Fibroblast of mammary gland (primary cell): ENCODE data around the gene RNASEL.

Experiments used
- DNase-seq: peaks from one replicate; pipeline ENCODE4 v3.0.0-alpha.2; 2010; ENCODE audit warnings: low read depth
- H3K4me3 ChIP-seq: 2 replicates; pipeline ENCODE4 v1.5.1; 2011; ENCODE audit warnings: low read depth, mild to moderate bottlenecking, low read length, moderate library complexity; ENCODE audit not compliant: control insufficient read depth
- CTCF ChIP-seq: conservative IDR thresholded peaks from 2 replicates; pipeline ENCODE4 v1.5.1; 2011; ENCODE audit warnings: low read depth, low read length, inconsistent platforms; ENCODE audit not compliant: control insufficient read depth, insufficient read depth

RNASEL gene

GRCh38 chr1:182565537-182565936 lies 23.5 kb downstream of the RNASEL start:
- no peak overlapping the region for H3K4me3 ChIP-seq
- no peak for DNase-seq
- no peak for TF ChIP-seq CTCF

- no peak for TF ChIP-seq CTCF
- no peak for DNase-seq
- H3K4me3 ChIP-seq = no peak overlapping the region
Observed at GRCh38 chr1:182564406-182565004, 24.6 kb downstream of the RNASEL start.

- DNase-seq = no peak
- no peak for TF ChIP-seq CTCF
- no peak overlapping the region for H3K4me3 ChIP-seq
Observed at GRCh38 chr1:182563095-182563494, 26.0 kb downstream of the RNASEL start.

GRCh38 chr1:182561456-182561855 lies 27.6 kb downstream of the RNASEL start:
- H3K4me3 ChIP-seq = no peak overlapping the region
- no peak for TF ChIP-seq CTCF
- no peak for DNase-seq

GRCh38 chr1:182560392-182560984 lies 28.6 kb downstream of the RNASEL start:
- TF ChIP-seq CTCF = no peak
- H3K4me3 ChIP-seq = no peak overlapping the region
- no peak for DNase-seq

GRCh38 chr1:182556279-182556678 lies 32.8 kb downstream of the RNASEL start:
- no peak for DNase-seq
- no peak for TF ChIP-seq CTCF
- no peak overlapping the region for H3K4me3 ChIP-seq
